GM21360 (cell line): ENCODE data around the gene EFR3B.
"Not testable (repeated sequence)": the region's sequence is repeated elsewhere in the genome, so short reads cannot be mapped to it uniquely, and the experiment has no call there.

Source experiments
- ATAC-seq: cut with Tn5 transposase; IDR thresholded peaks from one replicate; pipeline ENCODE4 v1.9.1; 2021; ENCODE audit warnings: mild to moderate bottlenecking, moderate library complexity; ENCODE audit not compliant: unreplicated experiment

Gene EFR3B

DNA sequence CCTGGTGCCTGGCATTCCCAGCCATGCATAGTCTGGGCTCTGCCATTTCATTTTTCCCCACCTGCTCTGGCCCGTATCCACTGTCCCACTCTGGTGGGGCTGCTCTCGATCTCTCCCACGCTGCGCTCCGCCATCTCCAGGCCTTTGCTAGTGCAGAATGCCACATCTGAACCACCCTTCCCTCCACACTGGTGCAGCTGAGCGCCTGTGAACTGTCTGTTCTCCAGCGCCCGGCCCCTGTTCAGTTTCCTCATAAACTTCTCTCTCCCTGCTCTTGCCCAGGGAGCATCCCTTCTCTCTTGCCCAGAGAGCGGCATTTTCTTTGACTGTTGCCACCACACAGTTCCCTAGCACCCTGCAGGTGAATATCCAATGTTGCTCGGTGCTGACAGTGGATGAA is 105.0 kb downstream of the EFR3B start:
- ATAC-seq, result no peak

DNA sequence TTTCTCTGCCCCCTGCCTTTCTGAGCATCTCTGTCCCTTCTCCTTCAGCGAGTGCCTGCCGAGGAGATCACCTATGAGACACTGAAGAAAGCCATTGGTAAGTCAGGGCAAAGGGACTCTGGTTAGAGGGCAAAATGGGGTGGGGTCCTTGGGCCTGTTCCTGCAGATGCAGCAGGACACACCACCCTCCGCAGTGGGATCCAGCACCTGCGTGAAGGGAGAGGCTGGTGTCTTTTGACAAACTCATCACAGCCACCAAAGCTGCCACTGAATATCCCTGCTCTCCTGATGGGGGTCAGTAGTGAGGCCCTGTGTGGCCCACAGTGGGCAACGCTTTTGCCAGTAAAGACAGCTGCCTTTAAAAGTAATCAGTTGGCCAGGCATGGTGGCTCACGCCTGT is 107.8 kb downstream of the EFR3B start:
- no peak for ATAC-seq

DNA sequence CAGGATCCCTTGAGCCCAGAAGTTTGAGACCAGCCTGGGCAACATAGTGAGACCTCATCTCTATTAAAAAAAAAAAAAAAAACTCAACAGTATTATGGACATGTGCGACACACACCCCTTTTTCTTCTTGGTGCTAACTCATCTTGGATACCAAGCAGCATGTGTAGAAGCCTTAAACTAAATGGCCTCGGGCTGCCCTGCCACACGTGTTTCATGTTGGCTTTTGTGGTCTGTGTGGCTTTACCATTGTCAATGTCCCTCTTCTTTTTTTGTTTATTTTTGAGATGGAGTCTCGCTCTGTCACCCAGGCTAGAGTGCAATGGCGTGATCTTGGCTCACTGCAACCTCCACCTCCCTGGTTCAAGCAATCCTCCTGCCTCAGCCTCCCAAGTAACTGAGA is 109.1 kb downstream of the EFR3B start:
- ATAC-seq, result not testable (repeated sequence)

DNA sequence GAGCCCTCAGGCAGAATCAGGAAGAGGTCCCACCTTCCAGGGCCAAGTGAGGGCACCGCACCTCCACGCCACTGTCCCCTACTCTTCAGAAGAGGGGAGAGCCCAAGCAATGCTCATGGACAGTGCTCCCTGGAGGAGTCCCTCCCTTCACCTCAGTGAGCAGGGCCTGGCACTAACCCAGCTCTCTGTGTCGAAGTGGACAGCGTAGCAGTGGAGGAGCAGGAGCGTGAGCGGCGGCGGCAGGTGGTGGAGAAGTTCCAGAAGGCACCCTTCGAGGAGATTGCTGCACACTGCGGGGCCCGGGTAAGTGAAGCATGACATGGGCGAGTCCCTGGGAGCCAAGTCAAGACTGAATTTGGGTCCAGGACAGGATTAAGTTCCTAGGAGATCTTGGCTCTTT is 109.8 kb downstream of the EFR3B start:
- no peak for ATAC-seq

- no peak for ATAC-seq
Observed at GRCh38 chr2:25155401-25155800, 113.5 kb downstream of the EFR3B start.

GRCh38 chr2:25158096-25158852 is 116.4 kb downstream of the EFR3B start:
- ATAC-seq, result no peak

- ATAC-seq, result no peak
Observed at GRCh38 chr2:25159949-25160348, 118.1 kb downstream of the EFR3B start.

DNA sequence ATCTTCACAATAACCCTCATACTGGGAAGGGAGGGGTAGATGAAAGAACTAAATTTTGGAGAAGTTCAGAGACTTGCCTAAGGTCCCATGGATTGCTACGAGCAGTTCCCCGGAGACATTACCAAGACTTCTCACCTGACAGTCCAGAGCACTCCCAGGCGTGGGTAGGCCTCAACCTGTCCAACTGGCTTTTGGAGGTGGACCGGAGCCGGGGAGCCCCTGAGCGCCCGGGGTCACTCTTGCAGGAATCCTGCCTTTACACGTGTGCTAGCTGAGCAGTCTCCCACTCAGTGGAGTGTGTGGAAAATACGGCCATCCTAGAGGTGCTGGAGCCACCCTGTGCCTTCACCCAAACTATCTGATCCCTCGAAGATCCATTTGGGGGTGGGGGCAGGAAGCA is 118.5 kb downstream of the EFR3B start:
- ATAC-seq, result no peak

- no peak for ATAC-seq
Observed at GRCh38 chr2:25161055-25161781, 119.3 kb downstream of the EFR3B start.

- not testable (repeated sequence) for ATAC-seq
Observed at GRCh38 chr2:25162061-25162460, 120.2 kb downstream of the EFR3B start.

DNA sequence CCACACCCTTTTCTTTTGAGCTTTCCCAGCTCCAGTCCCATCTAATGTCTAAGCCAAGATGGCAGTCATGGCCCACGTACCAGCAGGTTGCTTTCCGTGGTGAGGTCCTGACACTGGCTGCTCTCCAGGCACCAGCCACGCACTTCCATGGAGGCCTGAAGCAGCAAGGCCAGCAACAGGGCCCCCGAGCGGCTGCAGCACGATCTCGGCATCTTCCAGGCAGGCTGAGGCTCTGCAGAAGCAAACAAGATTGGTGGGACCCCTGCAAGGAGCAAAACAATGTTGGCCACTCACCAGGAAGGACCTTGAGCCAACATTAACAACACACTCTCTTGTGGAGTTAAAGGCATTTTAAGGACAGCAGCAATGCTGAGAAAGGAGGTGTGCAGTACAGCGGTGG is 122.7 kb downstream of the EFR3B start:
- ATAC-seq, result no peak

DNA sequence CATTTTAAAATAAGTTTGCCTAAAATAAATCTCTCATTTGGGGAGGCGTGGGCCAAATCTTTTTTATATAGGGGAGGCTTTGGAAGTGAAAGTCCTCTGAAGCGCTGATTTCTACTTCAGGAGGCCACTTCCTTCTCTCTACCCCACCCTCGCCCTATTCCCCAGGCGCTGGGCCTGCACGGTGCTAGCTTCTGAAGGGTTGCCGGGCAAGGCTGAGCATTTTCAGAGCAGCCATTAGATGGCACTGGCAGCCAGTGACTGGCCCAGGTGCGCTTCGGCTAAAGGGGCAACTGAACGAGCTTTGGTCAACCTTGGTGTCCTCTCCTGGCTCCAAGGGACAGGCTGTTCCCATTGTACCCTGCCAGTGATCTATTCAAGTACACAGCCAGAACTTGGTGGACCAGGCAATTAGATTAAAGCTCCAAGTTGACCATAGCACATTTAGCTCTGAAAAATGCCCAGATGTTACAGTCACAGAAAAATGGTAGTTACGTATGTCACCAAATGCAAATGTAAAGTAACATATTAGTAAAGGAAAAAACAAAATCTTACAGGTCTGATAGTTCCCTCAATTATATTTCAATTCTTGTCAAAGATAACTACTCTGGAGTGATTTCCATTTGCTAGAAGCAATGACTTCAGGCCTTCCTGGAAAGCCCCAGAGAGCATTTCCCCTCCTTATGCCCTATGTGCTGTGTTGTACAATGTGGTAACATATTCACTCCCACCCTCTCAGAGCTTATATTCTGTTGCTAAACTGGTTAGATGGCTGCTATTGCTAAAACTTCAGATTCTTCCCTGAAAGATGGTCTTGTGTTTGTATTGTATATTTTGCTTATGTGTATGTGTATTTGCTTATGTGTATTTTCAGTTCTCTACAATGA is 124.4 kb downstream of the EFR3B start:
- ATAC-seq, result peak; percentile 70

GRCh38 chr2:25168256-25169072 is 126.6 kb downstream of the EFR3B start, which contains the start of gene POMC:
Gene POMC (minus strand): TSS chr2:25168580. CDS start chr2:25164772, 3,808 bp downstream.
- no peak for ATAC-seq

- no peak for ATAC-seq
Observed at GRCh38 chr2:25169073-25169470, 127.2 kb downstream of the EFR3B start.

DNA sequence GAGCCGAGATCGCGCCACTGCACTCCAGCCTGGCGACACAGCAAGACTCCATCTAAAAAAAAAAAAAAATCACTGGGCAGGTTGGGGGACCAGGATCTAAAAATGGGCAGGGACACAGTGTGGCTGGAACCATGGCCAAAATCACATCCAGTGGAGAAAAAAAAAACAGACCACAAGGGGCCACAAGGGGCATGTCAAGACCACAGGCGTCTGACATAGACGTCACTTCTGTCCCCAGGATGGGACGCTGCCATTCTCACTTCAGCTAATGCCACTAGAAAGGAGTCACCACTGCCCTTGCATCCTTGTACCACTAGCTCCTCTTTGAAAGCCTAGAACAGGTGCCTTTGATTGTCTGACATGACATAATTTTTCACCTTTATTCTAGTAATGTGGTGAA is 129.0 kb downstream of the EFR3B start:
- ATAC-seq, result no peak

- ATAC-seq, result no peak
Observed at GRCh38 chr2:25173719-25174118, 131.8 kb downstream of the EFR3B start.

- ATAC-seq, result no peak
Observed at GRCh38 chr2:25174192-25174861, 132.5 kb downstream of the EFR3B start.

DNA sequence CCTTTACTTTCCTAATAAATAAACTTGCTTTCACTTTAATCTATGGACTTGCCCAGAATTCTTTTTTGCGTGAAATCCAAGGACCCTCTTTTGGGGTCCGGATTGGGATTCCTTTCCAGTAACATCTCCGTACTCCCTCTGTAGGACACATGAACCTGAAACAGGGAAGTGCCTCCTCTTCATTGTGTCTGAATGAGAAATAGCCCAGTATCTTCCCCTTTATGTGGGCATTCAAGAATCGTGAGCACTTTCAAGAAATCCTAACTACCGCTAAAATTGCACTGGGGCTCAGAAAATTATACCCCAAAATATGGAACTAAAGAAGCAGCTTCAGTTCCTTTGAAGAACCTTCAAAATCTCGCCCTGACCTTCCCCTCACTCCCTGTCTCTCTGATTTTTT is 134.3 kb downstream of the EFR3B start:
- no peak for ATAC-seq

DNA sequence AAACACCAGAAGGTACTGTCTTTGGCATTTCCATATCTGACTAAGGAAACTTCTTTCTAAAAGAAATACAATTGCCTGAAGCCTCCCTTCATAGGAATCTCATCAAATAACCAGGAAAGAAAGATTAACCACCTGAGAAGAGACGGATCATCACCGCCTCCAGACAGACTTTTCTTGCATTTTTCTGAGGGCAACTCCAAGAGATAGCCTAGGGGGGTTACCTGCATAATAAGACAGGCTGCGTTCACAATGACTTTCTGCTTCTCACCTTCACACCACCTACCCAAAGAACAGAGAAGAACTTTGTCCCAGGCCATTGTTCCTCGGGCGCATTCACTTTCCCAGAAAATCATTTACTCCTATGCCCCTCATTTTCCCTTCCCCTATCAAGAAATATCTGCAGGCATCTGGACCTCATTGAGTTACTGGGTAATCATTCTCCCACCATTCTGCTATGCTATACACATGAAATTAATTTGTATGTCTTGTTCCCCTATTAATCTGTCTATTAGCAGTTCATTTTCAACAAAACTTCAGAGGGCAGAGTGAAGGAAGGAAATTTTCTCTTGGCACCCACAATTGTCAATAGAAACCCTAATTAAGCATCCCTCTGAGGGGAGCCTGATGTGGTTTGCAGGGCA is 134.8 kb downstream of the EFR3B start:
- no peak for ATAC-seq
